Ishikawa (cell line): ENCODE results near the gene TMEM266.

Experiments
- CEBPB ChIP-seq: IDR thresholded peaks from 2 replicates; pipeline ENCODE4 v1.6.1; 2012
- CREB1 ChIP-seq: IDR thresholded peaks from 2 replicates; pipeline ENCODE4 v1.6.1; 2012; ENCODE audit warnings: low read depth
- EGR1 ChIP-seq: IDR thresholded peaks from 2 replicates; pipeline ENCODE4 v1.6.1; 2012
- EP300 ChIP-seq: IDR thresholded peaks from 2 replicates; pipeline ENCODE4 v1.6.1; 2012; ENCODE audit warnings: borderline replicate concordance
- FOXM1 ChIP-seq: IDR thresholded peaks from 2 replicates; pipeline ENCODE4 v1.6.1; 2012; ENCODE audit warnings: low read depth, borderline replicate concordance
- NFIC ChIP-seq: IDR thresholded peaks from 2 replicates; pipeline ENCODE4 v1.6.1; 2012
- RAD21 ChIP-seq: IDR thresholded peaks from 2 replicates; pipeline ENCODE4 v1.6.1; 2012; ENCODE audit warnings: low read depth
- REST ChIP-seq: IDR thresholded peaks from 2 replicates; pipeline ENCODE4 v1.6.1; 2012; ENCODE audit warnings: low read depth, mild to moderate bottlenecking
- TAF1 ChIP-seq: IDR thresholded peaks from 2 replicates; pipeline ENCODE4 v1.6.1; 2012; ENCODE audit warnings: low read depth, mild to moderate bottlenecking
- TCF12 ChIP-seq: IDR thresholded peaks from 2 replicates; pipeline ENCODE4 v1.6.1; 2012; ENCODE audit warnings: low read depth
- TEAD4 ChIP-seq: IDR thresholded peaks from 2 replicates; pipeline ENCODE4 v1.6.1; 2012
- YY1 ChIP-seq: IDR thresholded peaks from 2 replicates; pipeline ENCODE4 v1.6.1; 2012; ENCODE audit warnings: low read depth
- ZBTB7A ChIP-seq: IDR thresholded peaks from 2 replicates; pipeline ENCODE4 v1.6.1; 2012; ENCODE audit warnings: low read depth
- TF ChIP-seq, protein P1 (sequence below): IDR thresholded peaks from 2 replicates; pipeline ENCODE4 v1.6.1; 2012
- TF ChIP-seq, protein P2 (sequence below): IDR thresholded peaks from 2 replicates; pipeline ENCODE4 v1.6.1; 2012

Gene TMEM266

GRCh38 chr15:76187163-76187562, 127.4 kb downstream of the TMEM266 start:
- TF ChIP-seq TAF1 = no peak

- TF ChIP-seq, protein P1, sequence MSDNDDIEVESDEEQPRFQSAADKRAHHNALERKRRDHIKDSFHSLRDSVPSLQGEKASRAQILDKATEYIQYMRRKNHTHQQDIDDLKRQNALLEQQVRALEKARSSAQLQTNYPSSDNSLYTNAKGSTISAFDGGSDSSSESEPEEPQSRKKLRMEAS = no peak
Measured at GRCh38 chr15:76189106-76189505, 129.3 kb downstream of the TMEM266 start.

DNA sequence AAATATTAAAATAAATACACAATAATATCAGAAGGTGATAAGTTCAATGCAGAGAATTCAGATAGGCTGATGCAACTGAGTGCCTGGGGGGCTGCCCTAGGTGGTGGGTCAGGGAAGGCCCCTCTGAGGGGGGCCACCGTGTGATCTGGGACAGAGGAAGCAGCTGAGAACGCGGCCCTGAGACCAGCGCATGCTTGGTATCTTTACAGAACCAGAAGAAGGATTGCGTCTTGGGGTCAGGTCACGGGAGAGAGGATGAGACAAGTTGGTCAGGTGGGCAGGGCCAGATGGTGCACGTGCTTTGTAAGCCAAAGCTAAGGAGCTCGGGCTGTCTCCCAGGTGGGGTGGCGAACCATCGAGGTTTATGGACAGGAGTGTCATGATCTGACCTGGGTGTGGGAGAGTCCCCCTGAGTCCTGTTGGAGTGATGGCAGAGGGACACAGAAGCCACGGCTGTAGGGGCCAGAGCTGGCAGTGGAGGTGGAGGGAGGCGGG, 130.3 kb downstream of the TMEM266 start:
- no peak for TF ChIP-seq TAF1
- no peak for TF ChIP-seq CEBPB
- TF ChIP-seq, protein P1 = no peak
- no peak for TF ChIP-seq TEAD4
- TF ChIP-seq YY1 = no peak
- TF ChIP-seq EGR1 = no peak
- TF ChIP-seq ZBTB7A = no peak
- TF ChIP-seq, protein P2, sequence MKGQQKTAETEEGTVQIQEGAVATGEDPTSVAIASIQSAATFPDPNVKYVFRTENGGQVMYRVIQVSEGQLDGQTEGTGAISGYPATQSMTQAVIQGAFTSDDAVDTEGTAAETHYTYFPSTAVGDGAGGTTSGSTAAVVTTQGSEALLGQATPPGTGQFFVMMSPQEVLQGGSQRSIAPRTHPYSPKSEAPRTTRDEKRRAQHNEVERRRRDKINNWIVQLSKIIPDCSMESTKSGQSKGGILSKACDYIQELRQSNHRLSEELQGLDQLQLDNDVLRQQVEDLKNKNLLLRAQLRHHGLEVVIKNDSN = no peak

GRCh38 chr15:76190751-76191538, 131.2 kb downstream of the TMEM266 start:
- TF ChIP-seq TCF12 = no peak
- peak; percentile 92 for TF ChIP-seq RAD21
- TF ChIP-seq CEBPB = 0 out of 2 replicates have a peak, but pooled peaks have one; percentile 9
- TF ChIP-seq EP300 = 0 out of 2 replicates have a peak, but pooled peaks have one; percentile 9
- TF ChIP-seq NFIC = no peak
- TF ChIP-seq YY1 = no peak
- no peak for TF ChIP-seq TAF1

- no peak for TF ChIP-seq FOXM1
- TF ChIP-seq NFIC = no peak
- TF ChIP-seq EGR1 = no peak
- TF ChIP-seq REST = no peak
- TF ChIP-seq EP300 = no peak
- no peak for TF ChIP-seq ZBTB7A
- TF ChIP-seq TCF12 = no peak
- no peak for TF ChIP-seq TEAD4
- TF ChIP-seq, protein P2 = no peak
- TF ChIP-seq CEBPB = no peak
- no peak for TF ChIP-seq TAF1
- TF ChIP-seq, protein P1 = no peak
- no peak for TF ChIP-seq RAD21
- TF ChIP-seq CREB1 = no peak
- TF ChIP-seq YY1 = no peak
Measured at GRCh38 chr15:76191539-76192244, 131.9 kb downstream of the TMEM266 start.

DNA sequence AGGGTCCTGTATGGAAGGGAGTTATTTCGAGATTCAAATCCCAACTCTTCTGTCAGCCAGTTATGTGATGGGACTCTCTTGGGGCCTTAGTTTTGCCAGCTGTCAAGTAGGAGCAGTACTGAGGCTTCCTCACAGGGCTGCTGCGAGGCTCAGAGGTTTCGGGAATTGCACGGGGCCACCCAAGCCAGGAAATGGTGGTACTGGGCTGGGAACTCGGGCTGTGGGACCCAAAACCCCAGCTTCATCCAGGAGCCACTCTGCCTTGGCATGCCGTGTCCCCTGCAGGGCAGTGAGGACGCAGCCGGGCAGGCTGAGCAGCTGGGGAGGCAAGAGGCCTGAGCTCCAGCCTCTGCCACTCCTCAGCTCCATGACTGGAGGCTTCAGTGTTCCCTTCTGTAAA, 132.9 kb downstream of the TMEM266 start:
- TF ChIP-seq TCF12 (no peak), RAD21 (no peak), NFIC (no peak)

DNA sequence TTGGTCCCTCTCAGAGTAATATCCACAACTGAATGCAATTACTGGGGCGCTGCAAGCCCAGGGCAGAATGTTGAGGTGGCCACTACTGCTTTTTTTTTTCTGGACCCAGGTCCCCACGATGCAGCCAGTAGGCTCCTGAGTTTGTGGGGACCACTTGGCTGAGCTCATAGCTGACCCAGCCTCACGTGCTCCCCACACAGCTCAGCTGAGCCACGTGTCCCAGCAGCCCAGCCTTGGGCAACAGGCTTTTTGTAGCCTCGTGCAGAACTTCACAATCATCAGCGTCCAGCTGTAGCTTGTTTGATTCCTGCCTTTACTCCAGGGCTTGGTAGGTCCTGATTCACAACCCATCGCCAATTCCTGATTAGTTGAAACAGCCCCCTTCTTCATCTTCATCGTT, 134.1 kb downstream of the TMEM266 start:
- TF ChIP-seq NFIC (no peak), TAF1 (no peak), ZBTB7A (no peak), TCF12 (no peak), EGR1 (no peak)
- TF ChIP-seq, protein P2 = no peak
- TF ChIP-seq, protein P1 = no peak
